RPMI8226 (cell line): Measurements from ENCODE around the gene SORBS1.
A peak's percentile ranks its signal among the peaks of the same experiment; 100 is the strongest.

Experiments used
- DNase-seq: peaks from one replicate; pipeline ENCODE4 v3.0.0-alpha.2; 2015

SORBS1 gene

DNA sequence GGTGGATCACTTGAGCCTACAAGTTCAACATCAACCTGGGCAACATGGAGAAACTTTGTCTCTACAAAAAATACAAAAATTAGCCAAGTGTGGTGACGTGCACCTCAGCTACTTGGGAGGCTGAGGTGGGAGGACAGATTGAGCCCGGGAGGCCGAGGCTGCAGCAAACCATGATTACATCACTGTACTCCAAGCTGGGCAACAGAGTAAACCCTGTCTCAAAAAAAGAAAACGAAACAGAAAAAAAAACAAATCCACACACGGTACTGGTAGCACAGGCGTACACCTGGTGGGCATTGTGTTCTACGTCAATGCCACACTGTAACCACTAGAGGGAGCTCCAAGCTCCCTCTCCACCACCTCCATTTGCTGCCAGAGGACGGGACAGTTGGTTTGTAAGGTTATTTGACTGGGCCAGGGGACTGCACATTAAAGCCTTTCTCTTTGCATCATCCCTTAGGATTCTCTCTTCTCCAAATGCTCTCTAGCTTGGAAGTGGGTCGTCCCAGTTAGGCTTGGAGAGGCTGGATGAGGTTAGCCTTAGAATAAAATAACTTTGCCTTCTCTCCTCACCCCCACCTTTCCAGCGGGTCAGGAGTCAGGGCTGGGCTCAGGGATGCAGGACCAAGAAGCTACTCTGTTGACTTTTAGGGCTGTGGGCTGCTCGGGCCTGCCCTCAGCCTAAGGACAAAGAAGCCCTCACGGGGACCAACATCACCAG, 130.8 kb downstream of the SORBS1 start:
- DNase-seq, result peak; percentile 68

DNA sequence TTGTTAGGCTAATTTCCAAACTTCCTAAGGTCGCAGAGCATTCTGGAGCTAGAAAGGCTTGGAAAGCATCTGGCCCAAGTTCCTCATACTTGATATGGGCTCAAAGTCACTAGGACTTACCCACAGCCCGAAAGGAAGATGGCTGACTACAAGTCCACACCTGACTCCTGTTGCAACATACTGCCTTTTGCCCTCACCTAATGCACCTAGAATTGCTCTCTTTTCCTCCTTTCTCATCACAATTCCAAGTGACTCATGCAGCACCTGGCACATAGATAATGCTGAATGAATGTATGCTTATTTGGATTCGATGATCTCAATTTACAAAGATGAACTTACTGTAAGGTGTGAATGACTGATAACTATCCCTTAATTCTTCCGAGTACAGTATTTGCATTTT, 131.5 kb downstream of the SORBS1 start:
- no peak for DNase-seq

DNA sequence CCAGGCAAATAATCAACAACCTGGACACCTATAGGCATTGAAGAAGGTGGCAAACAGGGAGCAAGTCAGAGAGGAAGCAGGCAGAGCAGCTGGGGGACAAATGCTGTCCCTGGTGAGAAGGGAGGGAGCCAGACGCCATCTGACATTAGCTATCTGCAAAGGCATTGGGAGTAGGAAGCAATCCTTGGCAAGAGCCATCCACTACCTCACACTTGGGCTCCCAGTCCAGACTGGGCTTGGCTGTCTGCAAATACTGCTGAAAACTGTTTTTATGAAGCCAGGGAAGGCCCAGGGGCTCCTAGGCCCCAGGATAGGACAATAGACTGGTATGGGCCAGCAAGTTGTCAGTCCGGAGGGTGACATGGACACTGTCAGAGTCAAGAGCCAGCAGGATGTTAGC, 132.5 kb downstream of the SORBS1 start:
- DNase-seq, result no peak

DNA sequence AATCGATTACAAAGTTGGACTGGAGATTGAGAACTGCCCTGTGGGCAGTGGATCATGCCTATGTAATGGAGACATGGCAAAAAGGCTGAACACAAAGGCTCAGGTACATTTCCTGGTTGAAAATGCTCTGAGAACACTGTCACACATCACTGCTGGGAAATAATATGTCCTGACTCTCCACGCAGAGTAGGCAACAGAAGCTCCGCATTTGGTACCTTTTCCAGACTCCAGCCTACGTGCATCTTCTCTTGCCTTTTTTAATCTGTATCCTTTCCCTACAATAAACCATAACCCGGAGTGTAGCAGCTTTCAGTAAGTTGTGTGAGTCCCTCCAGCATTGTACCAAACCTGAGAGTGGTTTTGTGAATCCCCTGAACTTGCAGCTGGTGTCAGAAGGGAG, 134.7 kb downstream of the SORBS1 start:
- DNase-seq, result no peak

DNA sequence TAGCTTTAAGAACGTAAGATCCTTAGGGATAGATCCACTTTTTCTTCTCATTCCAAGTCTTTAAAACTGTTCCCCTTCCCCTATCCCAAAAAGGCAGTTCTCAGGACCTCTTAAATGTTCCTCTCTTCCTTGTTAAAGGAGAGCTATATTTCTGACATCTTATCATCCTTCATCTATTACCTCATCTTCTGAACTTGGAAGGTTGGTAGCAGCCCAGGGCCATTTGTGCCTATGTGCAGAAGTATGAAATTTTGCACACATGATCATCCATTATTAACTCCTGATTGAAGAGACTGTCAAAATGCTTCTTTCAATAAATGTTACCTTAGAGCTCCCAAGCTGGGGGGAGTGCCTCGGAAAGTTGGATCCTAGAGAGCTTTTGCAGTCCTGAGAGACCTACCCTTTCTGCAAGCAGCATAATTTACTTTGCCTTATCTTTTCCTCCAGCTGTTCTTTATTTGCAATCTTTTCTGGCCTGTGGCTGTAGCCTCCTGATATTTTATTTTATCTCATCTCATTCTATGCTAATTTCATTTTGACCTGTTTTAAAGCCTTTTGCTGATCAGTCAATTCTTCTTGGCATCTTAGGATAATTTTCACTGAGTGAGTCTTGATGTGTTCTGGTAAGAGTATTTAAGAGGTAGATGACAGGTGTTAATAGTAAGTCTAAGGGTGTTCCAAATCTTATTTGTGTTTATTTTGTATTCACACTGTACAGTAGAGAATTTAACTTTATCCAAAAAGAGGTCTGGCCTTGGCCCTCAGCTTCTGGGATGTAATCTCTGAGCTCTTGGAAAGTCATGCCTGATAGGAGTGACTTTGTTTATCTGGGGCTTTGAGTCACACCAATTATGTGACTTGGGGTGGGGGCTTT, 135.3 kb downstream of the SORBS1 start:
- no peak for DNase-seq

DNA sequence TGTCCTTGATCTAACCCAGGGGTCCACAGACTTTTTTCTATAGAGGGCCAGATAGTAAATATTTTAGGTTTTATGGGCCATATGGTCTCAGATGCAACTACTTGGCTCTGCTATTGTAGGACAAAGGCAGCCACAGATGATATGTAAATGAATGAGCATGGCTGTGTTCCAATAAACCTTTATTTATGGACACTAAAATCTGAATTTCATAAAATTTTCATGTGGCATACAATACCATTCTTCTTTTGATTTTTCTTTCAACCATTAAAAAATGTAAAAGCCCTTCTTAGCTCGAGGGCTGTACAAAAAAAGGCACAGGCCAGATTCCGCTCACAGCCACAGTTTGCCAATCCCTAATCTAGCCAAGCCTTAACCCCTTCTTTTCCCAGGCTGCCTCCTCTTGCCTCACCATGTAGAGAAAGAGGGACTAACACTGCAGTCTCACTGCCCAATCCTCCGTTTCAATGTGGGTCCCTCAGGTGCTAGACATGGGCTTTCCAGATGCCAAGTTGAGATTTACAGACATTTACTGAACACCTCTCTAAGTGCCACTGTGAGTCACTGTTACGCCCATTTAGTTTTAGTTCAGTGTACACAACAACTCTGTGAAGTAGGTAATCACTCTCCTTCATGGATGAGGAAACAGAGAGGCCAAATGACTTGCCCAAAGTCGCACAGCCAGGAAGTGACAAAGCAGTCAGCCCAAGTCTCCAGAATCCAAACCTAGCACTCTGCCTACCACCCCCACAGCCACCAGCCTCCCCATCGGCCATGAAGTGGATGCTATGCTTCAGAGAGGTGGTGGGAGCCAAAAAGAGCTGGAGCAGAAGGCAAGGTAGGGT, 137.8 kb downstream of the SORBS1 start:
- DNase-seq, result no peak

DNA sequence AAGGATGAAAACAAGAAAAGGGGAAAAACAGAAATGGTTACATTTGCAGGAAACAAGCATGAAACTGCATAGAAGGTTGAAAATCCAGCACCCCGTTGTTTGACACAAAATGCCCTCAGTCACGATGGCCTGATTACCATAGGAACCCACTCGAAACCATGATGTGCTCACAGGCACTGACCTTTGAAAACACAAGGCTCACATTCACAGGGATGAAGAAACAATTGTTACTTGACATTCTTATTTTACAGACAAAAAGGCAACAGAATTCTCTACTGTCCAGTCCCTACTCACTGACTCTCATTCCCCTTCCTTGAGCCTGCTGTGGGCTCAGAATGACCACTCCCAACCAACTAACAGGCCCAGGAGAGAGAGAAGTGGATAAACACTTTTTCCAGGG, 138.9 kb downstream of the SORBS1 start:
- DNase-seq, result no peak

DNA sequence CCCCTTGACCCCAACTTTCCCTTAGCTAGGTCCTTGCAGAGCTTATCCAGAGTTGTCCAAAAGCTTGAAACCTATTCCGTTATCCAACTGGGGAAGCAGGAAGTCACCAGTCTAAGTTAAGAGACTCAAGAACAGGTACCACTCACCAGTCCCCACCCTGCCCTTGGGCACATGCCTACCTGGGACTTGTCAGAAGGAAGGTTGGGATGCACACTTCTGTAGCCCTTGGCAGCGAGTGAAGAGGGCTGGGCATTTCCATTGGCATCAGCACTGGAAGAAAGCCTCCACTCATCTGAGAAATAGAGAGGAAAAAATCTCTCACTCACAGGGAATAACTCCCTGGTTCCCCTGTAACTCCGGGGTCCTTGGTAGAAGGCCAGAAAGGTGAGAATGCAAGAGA, 139.4 kb downstream of the SORBS1 start:
- DNase-seq, result no peak

DNA sequence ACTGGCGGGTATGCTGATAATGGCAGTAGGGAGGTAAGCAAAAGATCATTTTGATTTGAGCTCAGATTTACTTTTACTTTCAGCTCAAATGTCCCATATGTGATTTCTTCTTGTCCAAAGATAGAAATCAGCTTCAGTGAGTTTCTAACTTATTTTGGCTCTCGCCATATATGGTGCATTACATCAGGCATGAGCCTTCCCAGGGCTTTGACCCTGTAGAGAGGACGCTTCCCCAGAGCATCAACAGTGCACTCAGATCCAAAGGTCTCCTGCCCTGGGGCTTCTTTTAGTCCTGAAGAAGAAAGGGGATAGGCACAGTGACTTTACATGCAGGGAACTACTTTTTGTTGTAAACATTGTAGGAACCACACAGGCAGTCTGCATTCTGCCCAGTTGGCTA, 141.8 kb downstream of the SORBS1 start:
- DNase-seq, result no peak

DNA sequence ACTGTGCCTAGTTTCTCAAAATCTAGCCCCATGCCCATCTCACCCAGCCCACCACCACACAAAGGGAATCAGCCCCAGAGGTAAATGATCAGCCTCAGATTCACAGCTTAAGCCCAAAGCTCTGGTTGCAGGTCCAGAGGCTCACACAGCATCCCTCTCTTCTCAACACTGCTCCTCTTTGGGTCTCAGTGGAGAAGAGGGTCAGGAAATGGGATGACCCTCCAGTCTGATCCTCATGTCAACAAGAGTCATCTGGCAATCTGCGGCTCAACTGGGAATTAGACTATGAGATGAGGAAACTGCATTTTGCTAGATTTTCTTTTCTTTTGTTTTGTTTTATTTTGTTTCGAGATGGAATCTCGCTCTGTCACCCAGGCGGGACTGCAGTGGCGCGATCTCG, 144.2 kb downstream of the SORBS1 start:
- DNase-seq, result no peak

DNA sequence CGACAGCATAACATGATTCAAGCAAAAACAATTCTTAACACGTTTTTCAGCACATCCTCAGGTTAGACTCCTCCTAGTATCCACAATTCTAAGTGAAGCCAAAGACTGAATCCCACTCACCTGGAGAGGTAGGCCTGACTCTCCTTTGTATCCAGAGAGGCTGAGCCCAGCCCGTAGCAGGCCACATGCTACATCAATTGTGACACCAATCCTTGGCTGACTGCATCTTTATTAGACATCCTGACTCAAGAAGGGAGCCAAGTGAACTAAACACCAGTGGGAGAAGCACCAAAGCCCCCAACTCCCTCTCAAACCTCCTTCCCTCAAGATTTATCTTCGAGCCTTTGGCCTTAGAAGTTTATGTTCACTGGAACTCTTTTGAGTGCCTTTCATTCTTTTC, 144.9 kb downstream of the SORBS1 start:
- no peak for DNase-seq

DNA sequence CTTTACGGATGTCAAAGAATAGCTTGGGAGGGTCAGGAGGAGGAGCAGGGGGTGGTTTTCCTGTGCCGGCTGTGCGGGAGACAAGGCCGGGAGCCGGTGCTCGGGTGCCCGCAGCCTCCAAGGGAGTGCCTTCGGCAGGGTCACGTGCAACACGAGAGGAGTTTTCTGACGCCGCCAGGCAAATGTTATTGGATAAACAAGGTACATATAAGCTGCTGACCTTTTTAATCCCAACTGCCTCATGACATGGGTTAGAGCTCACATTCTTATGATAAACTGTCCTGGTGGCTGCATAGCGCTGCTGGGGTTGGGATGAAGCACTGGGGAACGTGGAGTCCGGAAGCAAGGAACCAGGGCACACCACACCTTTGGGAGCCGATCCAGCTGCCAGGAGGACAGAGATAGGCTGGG, 145.5 kb downstream of the SORBS1 start:
- DNase-seq, result no peak

DNA sequence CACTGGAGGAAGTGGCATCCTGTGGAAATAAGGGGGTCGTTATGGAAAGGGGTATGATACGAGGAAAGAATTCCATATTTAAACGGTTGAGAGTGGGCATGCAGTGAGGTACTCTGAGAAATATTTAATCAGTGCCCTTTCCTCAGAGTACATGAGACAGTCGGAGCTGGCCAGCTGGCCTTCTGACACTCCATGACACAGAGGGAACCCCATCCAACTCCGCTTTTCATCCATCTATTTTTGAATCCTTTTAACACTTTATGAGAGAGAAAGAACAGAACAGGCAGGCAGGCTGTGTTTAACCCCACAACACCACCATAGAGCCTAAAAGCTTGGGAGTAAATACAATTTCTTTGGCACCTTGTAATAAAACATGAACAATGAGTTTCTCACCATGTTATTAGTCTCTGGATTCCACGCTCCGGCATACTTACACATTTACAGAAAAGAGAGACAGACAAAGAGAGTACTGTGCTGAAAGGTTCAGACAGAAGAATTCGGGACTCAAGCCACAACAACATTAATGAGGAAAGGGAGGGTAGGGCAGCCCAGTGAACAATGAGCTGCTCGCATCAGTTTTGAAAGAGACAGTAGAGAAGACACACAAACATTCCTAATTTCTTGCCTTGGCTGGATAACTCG, 146.2 kb downstream of the SORBS1 start:
- no peak for DNase-seq

DNA sequence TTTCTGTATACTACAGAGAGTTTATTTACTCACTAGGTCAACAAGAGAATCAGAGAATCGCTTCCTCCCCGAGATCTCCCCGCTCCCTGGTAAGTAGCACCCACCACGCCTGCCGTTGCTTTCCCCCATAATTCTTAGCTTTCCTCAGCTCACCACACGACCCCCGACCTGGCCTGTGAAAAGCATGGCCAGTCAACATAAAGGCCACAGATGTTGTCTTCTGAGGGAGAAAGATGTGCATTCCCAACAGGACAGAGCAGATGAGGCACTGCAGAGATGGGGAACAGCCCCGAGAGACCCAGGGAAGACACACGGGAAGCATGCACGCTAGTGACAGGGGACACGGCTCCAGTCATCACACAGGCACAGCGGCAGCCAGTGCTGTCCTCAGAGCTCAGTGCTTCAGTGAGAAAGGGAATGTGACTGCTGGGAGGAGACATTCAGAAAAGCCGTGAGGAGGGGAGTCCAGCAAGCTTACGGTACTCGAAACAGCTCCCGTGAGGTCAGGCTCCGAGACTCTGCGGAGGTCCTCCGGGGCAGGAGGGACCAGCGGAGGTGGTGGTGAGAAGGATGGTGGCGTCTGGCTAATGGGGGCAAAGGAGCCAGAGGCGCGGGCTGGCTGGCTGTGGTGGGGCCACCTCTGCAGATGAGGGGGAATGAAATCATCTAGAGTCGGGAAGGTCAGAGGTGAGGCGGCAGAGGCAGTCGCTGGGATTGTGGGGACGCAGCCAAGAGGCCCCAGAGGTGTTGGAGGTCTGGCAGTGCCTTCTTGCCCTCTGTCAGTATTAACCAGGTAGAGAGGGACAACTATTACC, 146.9 kb downstream of the SORBS1 start:
- DNase-seq, result no peak

DNA sequence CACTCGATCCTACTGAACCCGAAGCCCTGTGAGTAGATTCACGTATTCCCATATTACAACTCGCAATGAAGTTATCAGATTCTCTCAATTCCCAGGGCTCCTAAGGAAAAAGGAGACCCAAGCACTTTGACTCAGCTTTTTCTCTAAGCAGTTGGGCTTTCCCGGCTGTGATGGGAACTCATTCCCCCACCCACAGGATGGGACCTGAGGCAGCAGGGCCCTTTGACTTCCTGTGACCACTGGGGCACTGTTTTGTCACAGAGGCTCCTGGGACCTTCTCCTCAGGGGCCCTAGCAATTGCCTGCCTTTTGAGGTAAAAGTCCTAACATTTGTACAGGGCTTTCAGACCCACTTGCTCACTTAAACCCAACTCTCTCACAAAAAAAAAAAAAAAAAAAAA, 147.6 kb downstream of the SORBS1 start:
- no peak for DNase-seq

DNA sequence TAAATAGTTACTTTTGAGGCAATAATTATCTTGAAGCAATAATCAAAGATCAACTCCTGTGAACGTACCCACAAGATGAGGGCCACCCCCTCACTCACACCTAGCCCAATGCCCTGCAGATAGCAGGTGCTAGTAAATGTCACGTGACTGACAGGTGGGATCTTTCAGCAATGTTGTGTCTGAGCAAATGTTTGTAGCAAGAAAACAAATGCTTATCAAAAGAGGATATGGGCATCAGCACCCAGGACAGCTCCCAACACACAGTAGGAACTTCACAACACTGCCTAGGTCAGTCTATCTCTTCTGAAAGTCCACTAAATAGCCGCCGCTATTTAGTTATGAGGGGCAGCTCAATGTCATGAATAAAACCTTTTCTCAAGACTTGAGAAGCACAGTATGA, 149.5 kb downstream of the SORBS1 start:
- DNase-seq, result no peak

DNA sequence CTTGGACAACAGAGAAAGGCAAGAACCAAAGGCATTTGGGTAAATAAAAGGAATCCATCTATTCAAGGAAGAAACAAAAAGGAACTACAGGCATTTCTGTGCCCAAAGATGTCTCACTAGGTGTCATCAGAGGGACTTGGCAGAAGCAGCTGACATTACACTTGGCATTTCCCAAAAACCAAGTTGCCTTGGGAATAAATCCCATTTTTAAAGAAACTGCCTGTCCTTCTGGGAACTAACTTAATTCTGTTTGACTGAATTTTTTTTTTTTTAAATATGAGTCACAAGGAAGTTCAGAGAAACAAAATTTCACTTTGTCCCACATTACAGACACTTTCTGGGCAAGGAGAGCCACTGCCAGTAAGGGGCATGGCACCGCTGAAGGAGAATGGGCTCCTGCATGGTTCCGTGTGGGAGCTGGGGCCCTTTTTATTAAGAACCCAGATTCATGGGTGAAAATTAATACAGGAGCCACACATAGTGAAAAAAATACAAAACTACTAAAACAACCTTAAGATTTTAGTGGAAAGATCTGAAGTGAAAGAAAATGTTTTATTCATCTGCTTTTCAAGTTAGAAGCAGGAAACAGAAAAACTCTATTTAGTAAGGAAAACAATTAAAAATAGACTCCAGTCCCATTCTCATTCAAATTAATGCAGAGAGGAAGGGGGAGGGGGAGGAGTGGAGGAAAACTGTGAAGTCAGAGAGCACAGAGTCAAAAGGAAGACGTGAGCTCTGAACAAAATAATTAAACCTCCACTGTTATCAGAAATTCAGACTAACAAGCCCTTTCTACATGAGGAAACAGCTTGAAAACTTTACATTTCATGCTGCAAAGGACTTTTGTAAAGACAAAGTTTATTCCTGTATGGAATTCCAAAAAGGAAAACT, 151.9 kb downstream of the SORBS1 start:
- DNase-seq, result no peak

DNA sequence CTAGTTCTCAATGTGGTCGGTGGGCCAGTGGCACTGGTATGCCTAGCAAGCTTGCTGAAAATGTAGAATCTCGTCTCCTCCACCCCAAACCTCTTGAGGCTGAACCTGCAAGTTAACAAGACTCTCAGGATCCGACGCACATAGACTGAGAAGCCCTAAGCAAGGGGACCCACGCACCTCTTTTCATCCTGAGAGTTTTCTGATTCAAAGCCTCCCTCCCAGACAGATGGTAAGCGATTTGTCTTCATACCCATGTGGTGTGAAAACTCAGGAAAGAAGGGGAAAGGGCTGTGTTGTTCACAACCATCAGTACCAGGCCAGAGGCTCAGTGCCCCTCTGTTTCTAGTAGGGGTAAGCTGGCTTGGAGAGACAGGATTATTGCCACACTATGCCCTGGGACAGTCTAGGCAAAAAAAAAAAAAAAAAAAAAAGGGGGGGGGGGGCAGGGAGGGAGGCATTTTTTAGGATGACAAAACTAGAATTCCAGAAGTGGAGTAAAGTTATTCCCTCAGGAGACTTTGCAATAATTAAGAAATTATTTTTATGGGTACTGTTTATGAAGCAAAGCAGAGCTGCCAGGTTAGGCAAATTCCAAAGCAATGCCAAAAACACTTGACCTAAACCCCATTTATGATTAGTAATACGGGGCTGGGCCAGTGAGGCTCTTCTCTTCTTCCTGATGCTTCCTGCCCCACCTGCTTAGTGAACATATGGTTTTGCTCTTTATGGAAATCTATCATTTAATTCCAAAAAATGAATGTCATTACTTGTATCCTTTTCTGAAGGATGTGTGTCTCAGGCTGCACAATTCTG, 152.8 kb downstream of the SORBS1 start:
- DNase-seq, result no peak

DNA sequence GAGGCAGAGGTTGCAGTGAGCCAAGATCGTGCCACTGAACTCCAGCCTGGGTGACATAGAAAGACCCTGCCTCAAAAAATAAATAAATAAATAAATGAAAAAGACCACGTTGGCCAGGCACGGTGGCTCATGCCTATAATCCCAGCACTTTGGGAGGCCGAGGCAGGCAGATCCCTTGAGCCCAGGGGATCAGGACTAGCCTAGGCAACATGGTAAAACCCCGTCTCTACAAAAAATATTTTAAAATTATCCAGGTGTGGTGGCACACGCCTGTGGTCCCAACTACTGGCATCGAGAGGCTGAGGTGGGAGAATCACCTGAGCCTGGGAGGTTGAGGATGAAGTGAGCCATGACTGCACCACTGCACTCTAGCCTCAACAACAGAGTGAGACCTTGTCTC, 153.6 kb downstream of the SORBS1 start:
- DNase-seq, result no peak

DNA sequence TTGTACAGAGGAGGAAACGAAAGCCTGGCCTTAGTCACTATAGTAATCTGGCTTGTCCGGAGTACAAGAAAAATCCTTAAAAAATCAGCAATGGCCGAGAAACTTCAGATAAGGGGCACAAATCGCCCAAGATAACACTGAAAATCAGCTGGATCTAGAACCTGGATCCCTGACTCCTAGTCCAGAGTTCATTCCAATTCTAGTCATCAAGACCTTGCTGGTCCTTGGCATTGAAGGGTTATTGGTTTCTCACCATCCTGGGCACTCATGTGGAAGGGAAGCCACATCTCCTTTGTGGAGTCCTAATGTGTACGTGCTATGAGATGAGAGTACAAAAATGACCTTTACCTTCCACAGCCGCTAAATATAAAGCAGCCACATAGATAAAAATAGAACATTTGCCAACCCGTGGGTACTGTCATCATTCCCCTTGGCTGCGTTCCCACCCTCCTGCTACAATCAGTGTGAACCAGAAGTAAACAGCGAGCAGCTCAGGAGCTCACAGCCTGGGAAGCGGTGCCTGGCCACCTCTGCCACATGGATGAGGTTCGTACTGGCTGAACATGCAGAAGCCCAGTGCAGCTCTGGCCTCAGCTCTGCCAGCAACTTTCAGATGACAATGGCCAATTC, 154.4 kb downstream of the SORBS1 start:
- DNase-seq, result peak; percentile 75
